MV-4-11 (cell line): Measurements from ENCODE around the gene TEAD1.

Experiments used
- DNase-seq: peaks from one replicate; lab custom pipeline; 2025; lab: John Stamatoyannopoulos, UW

The TEAD1 gene

DNA sequence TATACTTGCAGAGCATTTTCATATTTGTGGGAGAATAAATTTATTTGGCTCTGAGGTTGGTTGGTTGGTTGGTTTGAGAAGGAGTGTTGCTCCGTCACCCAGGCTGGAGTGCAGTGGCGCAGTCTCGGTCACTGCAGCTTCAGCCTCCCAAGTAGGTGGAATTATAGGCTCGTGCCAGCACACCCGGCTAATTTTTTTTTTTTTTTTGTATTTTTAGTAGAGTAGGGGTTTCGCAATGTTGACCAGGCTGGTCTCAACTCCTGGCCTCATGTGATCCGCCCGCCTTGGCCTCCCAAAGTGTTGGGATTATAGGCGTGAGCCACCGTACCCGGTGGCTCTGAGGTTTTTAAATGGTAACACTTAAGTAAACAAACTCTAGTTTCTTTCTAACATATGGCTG is 161.1 kb downstream of the TEAD1 start:
- DNase-seq, result peak; percentile 34

DNA sequence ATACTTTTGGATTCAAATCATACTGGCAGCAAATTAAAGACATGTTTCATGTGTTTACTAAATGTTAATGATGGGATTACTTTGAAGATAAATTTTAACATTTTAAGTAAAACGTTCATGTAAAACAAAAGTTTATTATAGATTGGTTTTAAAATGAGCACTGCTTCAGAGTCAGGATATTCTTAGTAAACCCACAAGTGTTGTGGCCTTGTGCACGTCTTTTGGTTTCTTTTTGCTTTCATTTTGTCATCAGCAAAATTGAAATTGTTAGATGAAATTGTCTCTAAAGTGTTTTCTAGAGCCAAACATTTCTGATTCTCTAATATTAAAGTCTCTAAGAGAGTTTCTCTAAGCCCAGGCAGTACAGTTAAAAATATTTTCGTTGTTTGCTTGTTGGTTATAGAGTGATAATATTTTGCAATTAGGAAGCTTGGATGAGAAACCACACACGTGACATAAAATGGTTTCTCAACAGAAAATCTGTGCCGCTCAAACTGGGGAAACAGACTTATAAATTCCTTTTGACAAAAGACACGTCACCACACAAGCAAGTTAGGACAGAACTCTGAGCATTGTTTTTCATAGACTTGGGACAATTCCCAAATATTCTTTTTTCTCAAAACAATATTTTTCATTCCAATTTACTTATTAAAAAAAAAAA is 164.4 kb downstream of the TEAD1 start:
- DNase-seq, result no peak

DNA sequence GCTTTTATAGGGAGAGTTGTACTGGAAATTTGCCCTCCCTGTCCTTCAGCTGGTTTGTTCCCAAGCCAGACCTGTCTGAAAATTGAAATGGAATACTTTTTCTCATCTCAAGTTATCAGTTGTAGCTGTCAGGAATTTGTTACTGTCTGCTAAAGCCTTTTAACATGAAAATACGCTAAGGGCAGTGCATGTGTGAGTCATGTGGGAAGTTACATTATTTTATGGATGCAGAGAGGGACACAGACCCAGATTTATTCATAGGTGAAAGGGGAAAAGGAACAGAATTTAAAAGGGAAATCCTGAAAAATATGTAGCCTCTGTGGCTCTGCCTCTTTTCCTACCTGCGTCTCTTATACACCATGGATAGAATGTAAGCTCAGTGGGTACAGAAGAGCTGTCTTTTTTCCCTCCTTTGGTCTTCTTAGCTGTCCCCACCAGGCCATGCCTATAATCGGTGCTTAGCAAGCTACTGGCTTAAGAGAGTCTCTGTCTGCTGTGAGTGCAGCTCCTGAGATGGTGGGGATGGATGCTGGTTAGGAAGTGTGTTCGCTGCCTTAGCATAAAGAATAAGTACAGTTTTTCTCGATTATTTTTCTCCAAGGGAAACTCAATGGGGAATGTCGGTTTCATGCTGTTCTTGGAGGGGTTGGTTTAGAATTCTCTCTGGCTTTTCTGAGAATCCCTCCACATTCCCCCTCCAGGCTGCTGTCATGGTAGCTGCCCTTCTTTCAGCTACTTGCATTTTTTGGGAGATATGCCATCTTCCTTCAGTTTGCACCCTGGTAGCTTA is 166.8 kb downstream of the TEAD1 start:
- no peak for DNase-seq

- peak; percentile 45 for DNase-seq
These were observed 167.9 kb downstream of the TEAD1 start for GRCh38 chr11:12841946-12842630.

GRCh38 chr11:12842933-12843636 is 168.9 kb downstream of the TEAD1 start:
- no peak for DNase-seq

DNA sequence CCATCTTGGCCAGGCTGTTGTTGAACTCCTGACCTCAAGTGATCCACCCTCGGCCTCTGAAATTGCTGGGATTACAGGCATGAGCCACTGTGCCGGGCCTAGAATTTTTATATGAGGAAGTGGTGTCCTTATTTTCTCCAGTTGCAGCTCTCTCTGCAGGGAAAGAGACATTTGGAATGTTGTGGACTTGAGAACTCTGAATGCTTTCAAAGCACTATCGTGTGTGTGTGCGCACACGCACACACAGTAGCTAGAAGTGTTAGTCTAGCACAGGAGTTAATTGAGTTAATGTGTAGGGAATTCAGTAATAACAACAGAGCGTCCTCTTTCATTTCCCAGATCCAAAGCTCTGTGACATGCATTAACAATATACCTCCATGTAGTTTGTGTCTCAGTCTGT is 170.9 kb downstream of the TEAD1 start:
- DNase-seq, result no peak

DNA sequence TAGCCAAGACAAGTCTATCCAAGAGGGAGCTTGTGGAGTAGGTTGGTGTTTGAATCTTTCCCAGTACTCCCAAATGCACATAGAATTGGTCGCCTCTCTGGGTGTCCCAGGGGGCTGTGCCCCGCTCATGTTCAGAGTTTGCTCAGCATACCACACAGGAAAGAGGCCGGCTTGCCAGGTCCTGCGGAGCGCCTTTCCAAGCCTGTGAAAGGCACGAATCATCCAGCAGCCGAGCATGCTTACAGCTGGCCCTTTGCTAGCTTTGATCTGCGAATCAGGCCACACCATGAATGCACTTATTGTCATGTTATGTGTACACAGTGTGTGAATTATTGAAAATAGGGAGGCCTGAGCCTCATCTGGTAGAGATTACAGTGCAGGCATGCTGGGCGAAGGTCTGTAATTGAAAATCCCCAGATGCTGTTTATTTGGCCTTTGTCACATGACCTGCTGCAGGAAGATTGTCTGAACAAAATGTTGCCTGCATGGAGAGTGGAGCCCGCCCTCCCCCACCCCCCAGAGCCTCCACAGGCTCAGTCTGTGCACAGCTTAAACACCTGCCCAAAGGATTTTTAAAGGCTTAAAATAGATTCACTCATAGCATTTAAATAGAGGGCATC is 171.6 kb downstream of the TEAD1 start:
- DNase-seq, result no peak

GRCh38 chr11:12846786-12847615 is 172.8 kb downstream of the TEAD1 start:
- no peak for DNase-seq

- DNase-seq, result no peak
These were observed 174.2 kb downstream of the TEAD1 start for GRCh38 chr11:12848413-12848812.

DNA sequence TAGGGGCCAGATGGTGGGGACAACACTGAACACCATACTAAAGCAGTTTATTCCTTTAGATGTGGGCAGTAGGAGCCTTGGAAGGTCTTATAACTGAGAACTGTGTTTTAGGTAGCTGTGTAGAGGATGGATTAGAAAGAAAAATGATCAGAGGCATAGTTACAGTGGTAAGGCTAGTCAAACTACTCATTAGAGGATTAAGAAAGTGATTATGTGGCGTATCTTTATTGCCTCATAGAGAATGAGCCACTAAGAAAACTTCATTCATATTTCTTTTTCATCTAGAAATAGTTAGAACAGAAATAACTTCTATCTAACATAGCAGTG is 179.1 kb downstream of the TEAD1 start:
- no peak for DNase-seq

DNA sequence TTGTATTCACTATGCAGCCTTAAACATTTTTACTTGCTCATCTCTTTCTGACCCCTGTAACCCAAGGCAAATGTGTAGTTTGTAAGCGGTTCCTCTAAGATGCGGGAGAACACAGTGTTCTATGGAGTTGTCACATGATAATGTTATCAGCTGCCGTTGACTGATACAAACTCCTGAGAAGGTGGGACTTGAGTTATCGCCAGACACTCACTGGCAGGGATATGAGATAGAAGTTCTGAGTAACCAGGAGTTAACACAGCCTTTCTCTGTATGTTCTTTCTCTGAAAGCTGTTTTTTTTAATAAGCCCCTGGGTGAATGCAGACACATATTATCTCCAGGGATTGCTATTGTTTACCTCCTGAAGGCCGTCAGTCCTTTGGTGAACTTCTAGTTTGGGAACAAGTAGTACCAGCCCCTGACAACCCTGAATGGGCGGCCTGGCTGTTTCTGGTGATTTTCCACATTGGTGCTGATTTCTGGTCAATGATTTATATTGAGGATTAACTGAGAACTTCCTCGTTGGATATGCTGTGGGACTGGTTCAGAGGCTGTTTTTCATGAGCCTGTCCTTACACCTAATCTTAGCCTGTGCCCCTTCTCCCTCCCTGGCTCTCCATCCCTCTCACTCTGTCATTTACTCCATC is 179.6 kb downstream of the TEAD1 start:
- no peak for DNase-seq

GRCh38 chr11:12854297-12854661 is 180.1 kb downstream of the TEAD1 start:
- DNase-seq, result no peak

DNA sequence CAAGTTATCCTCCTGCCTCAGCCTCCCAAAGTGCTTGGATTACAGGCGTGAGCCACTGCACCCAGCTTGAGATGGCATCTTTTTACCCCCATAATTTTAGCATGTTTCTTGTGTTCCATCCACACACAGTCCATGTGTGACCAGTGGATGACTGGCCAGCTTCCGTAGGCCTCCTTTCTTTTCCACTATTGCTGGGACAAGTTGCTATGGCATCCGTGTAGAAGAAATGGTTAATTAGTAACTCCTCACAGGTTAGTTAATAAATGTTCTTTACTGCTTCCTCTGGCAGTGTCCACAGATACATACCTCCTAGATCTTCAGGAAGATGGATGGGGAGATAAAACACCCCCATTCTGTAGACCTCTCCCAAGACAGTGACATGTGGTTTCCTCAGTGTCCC is 180.6 kb downstream of the TEAD1 start:
- DNase-seq, result no peak

DNA sequence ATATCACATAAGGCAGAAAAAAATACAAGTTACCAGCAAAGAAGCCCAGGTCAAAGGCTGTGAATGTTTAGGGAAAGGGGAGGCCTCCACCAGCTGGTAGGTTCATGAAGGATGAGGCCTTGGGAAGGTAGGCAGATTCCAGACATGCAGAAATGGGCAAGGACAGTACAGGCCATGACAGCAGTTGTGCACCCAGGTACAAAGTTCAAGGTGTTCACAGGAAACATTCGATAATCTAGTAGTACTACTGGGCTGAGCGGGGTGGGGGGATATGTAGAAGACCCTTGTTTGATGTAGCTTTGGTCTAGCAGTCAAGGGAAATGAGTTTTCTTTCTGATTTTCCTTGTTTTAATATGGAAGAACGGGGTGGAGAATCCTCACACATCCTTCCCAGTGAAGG is 182.1 kb downstream of the TEAD1 start:
- DNase-seq, result no peak

DNA sequence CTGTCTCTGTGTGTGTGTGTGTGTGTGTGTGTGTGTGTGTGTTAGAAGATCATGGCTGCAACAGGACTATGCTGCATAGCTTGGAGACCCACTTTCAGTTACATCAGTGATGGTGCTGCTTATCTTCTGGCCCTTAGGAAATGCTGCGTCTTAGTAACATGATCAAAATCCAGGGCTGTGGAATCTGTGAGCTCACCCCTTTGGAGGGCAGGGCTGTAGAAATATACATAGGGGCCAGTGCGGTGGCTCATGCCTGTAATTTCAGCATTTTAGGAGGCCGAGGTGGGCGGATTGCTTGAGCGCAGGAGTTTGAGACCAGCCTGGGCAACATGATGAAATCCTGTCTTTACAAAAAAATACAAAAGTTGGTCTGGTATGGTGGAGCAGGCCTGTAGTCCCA is 183.4 kb downstream of the TEAD1 start:
- DNase-seq, result no peak

GRCh38 chr11:12859872-12860657 is 185.8 kb downstream of the TEAD1 start:
- no peak for DNase-seq

DNA sequence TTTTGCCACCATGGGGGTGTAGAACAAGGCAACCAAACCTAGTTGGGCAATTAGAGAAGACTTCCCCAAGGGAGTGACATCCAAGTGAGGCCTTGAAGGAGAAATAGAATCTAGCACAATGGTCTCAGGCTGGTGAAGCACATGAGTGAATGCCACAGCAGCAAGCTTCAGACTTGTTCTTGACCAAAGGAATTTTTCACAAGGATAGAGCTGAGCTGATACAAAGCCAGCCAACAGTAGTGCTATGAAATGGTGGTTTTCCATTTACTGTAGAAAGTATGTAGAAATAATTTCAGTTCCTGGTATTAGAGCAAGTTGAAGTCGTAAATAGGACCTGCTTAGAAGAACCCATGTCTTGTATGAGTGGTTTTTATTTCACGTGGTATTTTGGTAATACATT is 186.6 kb downstream of the TEAD1 start:
- peak; percentile 68 for DNase-seq

GRCh38 chr11:12862696-12863469 is 188.7 kb downstream of the TEAD1 start:
- DNase-seq, result no peak

DNA sequence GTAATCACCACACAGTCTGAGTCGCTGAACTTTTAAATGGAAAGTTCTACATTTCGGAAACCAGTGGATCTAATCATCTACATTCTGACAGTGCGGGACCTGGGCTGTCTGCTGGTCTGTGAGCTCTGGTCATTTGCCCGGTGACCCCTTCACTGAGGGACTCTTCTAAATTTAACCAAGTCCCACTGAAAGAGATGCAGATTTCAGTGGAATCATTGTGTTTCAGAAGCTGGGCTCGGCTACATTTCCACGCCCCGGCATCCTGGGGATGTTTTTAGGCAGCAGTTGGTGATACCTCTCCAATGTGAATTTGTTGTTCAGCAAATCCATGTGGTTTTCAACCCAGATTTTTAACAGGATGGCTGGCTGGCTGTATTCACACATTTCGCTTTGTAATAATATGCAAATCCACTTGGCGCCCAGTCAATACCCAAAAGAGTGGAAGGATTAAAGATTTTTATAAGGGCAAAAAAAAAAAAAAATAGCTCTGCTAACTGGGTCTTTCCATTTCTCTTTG is 189.4 kb downstream of the TEAD1 start:
- DNase-seq, result no peak
